ENCODE results near the gene FIP1L1. TPM values are rescaled to one million over a fixed set of nuclear protein-coding genes. Genes with fewer than 3 reads are reported as not detected.

Gene FIP1L1
- polyA plus RNA-seq, 1 of the 3 experiments (the other 2 are of a cell fraction) = 20.3 TPM

DNA sequence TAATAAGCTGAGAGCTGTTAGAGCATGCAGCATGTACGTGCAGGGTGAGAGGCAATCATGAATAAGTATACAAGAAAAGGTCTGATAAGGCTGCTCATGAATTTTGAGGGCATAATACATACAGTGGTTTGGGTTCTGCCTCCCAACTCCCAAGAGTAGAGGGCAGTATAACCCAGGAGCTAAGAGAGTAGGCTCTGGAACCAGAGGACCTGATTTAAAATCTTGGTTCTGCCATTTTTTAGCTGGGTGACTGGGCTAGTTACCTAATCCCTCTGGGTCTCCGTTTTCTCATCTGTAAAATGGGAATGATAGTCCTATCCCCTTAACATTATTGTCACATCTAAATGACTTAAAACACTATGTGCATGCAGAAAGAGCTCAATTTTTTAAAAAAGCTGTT lies 128.5 kb downstream of the FIP1L1 start:
- no peaks in the 10 kb centered on the region for H3K4me1 ChIP-seq (ENCODE audit: control insufficient read depth in 1 of 2, insufficient read depth in 2 of 2, low read depth in 1 of 2, low read length in 1 of 2)
- H2AFZ ChIP-seq (ENCODE audit: low read depth) = no peak overlapping the region
- H3K4me3 ChIP-seq (ENCODE audit: low read depth in 2 of 2, low read length in 1 of 2) = no peak overlapping the region
- H3F3A ChIP-seq (replicated peaks; ENCODE audit: insufficient read depth) = no peaks in the 10 kb centered on the region
- no peak for DNase-seq
- TF ChIP-seq RCOR1 (IDR thresholded peaks at IDR 0.05; ENCODE audit: low read length) (no peak), NFIC (IDR thresholded peaks at IDR 0.05; ENCODE audit: borderline replicate concordance) (no peak), FOSL2 (IDR thresholded peaks at IDR 0.05; ENCODE audit: borderline replicate concordance, low read depth) (no peak), FOXM1 (IDR thresholded peaks at IDR 0.05; ENCODE audit: low read depth) (no peak), SMC3 (IDR thresholded peaks at IDR 0.05; ENCODE audit: low read depth, low read length) (peak; percentile 16; the same call in 1 of the 2 replicates), GATA2 (CRISPR knock-in tag; IDR thresholded peaks at IDR 0.05) (no peak), FOXJ3 (CRISPR knock-in tag; IDR thresholded peaks at IDR 0.05) (no peak), RAD21 (IDR thresholded peaks at IDR 0.05; ENCODE audit: low read length) (peak; percentile 50)
- TF ChIP-seq, protein P1, sequence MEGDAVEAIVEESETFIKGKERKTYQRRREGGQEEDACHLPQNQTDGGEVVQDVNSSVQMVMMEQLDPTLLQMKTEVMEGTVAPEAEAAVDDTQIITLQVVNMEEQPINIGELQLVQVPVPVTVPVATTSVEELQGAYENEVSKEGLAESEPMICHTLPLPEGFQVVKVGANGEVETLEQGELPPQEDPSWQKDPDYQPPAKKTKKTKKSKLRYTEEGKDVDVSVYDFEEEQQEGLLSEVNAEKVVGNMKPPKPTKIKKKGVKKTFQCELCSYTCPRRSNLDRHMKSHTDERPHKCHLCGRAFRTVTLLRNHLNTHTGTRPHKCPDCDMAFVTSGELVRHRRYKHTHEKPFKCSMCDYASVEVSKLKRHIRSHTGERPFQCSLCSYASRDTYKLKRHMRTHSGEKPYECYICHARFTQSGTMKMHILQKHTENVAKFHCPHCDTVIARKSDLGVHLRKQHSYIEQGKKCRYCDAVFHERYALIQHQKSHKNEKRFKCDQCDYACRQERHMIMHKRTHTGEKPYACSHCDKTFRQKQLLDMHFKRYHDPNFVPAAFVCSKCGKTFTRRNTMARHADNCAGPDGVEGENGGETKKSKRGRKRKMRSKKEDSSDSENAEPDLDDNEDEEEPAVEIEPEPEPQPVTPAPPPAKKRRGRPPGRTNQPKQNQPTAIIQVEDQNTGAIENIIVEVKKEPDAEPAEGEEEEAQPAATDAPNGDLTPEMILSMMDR (IDR thresholded peaks at IDR 0.05) = peak; percentile 28
- no peaks in the 10 kb centered on the region for H3K27me3 ChIP-seq (ENCODE audit: insufficient read depth)
- H4K20me1 ChIP-seq (ENCODE audit: insufficient read depth) = no peaks in the 10 kb centered on the region
- H3K36me3 ChIP-seq (replicated peaks in 1 of 2; ENCODE audit: control insufficient read depth in 1 of 2, insufficient read depth in 2 of 2, low read length in 1 of 2) = no peaks in the 10 kb centered on the region
- ChIA-PET CTCF (interaction anchor here (0.7 to 1.9 kb wide), 4 partner anchors 9 to 403 kb away, joined by 3 to 6 read pairs (median 4); no protein-coding TSS in a partner anchor), POLR2A (no interaction called here)
- no peak overlapping the region for H3K4me2 ChIP-seq
- H3K9ac ChIP-seq = no peak overlapping the region
- no peak overlapping the region for H3K27ac ChIP-seq (ENCODE audit: low read depth in 2 of 2, low read length in 1 of 2)
- H3K9me2 ChIP-seq = no peaks in the 10 kb centered on the region
- H3K9me3 ChIP-seq = no peaks in the 10 kb centered on the region
- WGBS (ENCODE audit: low lambda C conversion rate) = 83% methylated on average over 2 of the region's 2 CpGs
- no peaks in the 10 kb centered on the region for H3K79me2 ChIP-seq (ENCODE audit: insufficient read depth)

DNA sequence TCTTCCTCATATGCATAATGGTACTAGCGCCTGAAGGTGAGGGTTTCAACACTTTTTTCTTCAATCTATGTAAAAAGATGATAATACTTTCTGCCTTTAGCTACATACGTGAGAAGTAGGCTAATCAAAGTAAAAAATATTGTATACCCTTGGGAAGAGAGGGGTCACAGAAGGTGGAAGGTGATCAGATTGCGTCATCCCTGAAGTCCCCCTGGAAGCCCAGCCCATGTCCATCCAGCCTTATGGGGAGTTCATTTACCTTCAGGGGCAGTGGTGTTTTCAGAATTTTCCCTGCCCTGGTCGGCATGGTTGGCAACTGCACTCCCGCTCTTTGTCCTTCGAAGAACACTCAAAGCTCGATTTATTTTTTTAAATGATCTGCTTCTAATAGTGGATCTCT lies 129.6 kb downstream of the FIP1L1 start:
- no peak overlapping the region for H2AFZ ChIP-seq (ENCODE audit: low read depth)
- no peaks in the 10 kb centered on the region for H3F3A ChIP-seq (replicated peaks; ENCODE audit: insufficient read depth)
- no peaks in the 10 kb centered on the region for H3K27me3 ChIP-seq (ENCODE audit: insufficient read depth)
- POLR2A ChIA-PET = no interaction called here
- H3K4me3 ChIP-seq (ENCODE audit: low read depth in 2 of 2, low read length in 1 of 2) = no peak overlapping the region
- no peaks in the 10 kb centered on the region for H3K36me3 ChIP-seq (replicated peaks in 1 of 2; ENCODE audit: control insufficient read depth in 1 of 2, insufficient read depth in 2 of 2, low read length in 1 of 2)
- H3K9me3 ChIP-seq = no peaks in the 10 kb centered on the region
- H3K9ac ChIP-seq = no peak overlapping the region
- no peak for DNase-seq
- no peaks in the 10 kb centered on the region for H3K79me2 ChIP-seq (ENCODE audit: insufficient read depth)
- WGBS (ENCODE audit: low lambda C conversion rate) = 96% methylated on average over 7 of the region's 7 CpGs
- H3K27ac ChIP-seq (ENCODE audit: low read depth in 2 of 2, low read length in 1 of 2) = no peak overlapping the region
- CTCF ChIA-PET = interaction anchor here (0.6 kb wide), 1 partner anchor 199 kb away, joined by 3 read pairs; no protein-coding TSS in a partner anchor
- no peak overlapping the region for H3K4me2 ChIP-seq
- H3K9me2 ChIP-seq = no peaks in the 10 kb centered on the region
- no peaks in the 10 kb centered on the region for H3K4me1 ChIP-seq (ENCODE audit: control insufficient read depth in 1 of 2, insufficient read depth in 2 of 2, low read depth in 1 of 2, low read length in 1 of 2)
- H4K20me1 ChIP-seq (ENCODE audit: insufficient read depth) = no peaks in the 10 kb centered on the region
- TF ChIP-seq, protein P2, sequence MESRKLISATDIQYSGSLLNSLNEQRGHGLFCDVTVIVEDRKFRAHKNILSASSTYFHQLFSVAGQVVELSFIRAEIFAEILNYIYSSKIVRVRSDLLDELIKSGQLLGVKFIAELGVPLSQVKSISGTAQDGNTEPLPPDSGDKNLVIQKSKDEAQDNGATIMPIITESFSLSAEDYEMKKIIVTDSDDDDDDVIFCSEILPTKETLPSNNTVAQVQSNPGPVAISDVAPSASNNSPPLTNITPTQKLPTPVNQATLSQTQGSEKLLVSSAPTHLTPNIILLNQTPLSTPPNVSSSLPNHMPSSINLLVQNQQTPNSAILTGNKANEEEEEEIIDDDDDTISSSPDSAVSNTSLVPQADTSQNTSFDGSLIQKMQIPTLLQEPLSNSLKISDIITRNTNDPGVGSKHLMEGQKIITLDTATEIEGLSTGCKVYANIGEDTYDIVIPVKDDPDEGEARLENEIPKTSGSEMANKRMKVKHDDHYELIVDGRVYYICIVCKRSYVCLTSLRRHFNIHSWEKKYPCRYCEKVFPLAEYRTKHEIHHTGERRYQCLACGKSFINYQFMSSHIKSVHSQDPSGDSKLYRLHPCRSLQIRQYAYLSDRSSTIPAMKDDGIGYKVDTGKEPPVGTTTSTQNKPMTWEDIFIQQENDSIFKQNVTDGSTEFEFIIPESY (IDR thresholded peaks at IDR 0.05; ENCODE audit: borderline replicate concordance, low read depth) = no peak
- TF ChIP-seq, protein P3, sequence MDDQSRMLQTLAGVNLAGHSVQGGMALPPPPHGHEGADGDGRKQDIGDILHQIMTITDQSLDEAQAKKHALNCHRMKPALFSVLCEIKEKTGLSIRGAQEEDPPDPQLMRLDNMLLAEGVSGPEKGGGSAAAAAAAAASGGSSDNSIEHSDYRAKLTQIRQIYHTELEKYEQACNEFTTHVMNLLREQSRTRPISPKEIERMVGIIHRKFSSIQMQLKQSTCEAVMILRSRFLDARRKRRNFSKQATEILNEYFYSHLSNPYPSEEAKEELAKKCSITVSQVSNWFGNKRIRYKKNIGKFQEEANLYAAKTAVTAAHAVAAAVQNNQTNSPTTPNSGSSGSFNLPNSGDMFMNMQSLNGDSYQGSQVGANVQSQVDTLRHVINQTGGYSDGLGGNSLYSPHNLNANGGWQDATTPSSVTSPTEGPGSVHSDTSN (IDR thresholded peaks at IDR 0.05) = no peak
- TF ChIP-seq SMC3 (IDR thresholded peaks at IDR 0.05; ENCODE audit: low read depth, low read length) = no peak
- TF ChIP-seq GATA2 (CRISPR knock-in tag; IDR thresholded peaks at IDR 0.05) = no peak
- TF ChIP-seq EP300 (IDR thresholded peaks at IDR 0.05; ENCODE audit: borderline replicate concordance in 1 of 2, low read depth in 1 of 2, low read length in 1 of 2) = no peak
- TF ChIP-seq, protein P1 (IDR thresholded peaks at IDR 0.05) = no peak
- TF ChIP-seq, protein P4, sequence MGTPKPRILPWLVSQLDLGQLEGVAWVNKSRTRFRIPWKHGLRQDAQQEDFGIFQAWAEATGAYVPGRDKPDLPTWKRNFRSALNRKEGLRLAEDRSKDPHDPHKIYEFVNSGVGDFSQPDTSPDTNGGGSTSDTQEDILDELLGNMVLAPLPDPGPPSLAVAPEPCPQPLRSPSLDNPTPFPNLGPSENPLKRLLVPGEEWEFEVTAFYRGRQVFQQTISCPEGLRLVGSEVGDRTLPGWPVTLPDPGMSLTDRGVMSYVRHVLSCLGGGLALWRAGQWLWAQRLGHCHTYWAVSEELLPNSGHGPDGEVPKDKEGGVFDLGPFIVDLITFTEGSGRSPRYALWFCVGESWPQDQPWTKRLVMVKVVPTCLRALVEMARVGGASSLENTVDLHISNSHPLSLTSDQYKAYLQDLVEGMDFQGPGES (IDR thresholded peaks at IDR 0.05; ENCODE audit: low read depth, low read length) = no peak
- TF ChIP-seq SIN3A (IDR thresholded peaks at IDR 0.05; ENCODE audit: borderline replicate concordance, low read depth, low read length) = no peak
- no peak for TF ChIP-seq RXRA (IDR thresholded peaks at IDR 0.05; ENCODE audit: borderline replicate concordance, low read depth)
- TF ChIP-seq FOXM1 (IDR thresholded peaks at IDR 0.05; ENCODE audit: low read depth) = no peak
